ENCODE data around the gene PFDN4.
A peak's percentile ranks its signal among the peaks of the same experiment; 100 is the strongest.

Gene PFDN4

GRCh38 chr20:54203281-54203680 lies 4.6 kb upstream of the PFDN4 start:
- no peak overlapping the region for H3K4me3 ChIP-seq (ENCODE audit: low read depth, low read length)
- no peak for TF ChIP-seq CTCF (IDR thresholded peaks at IDR 0.05; ENCODE audit: borderline replicate concordance, insufficient read depth, low read depth, low read length)

- TF ChIP-seq CTCF (IDR thresholded peaks at IDR 0.05; ENCODE audit: borderline replicate concordance, insufficient read depth, low read depth, low read length), result no peak
- H3K4me3 ChIP-seq (ENCODE audit: low read depth, low read length), result no peak overlapping the region
Observed at GRCh38 chr20:54204063-54204462, 3.8 kb upstream of the PFDN4 start.

GRCh38 chr20:54204481-54204880 lies 3.4 kb upstream of the PFDN4 start:
- H3K4me3 ChIP-seq (ENCODE audit: low read depth, low read length), result no peak overlapping the region
- TF ChIP-seq CTCF (IDR thresholded peaks at IDR 0.05; ENCODE audit: borderline replicate concordance, insufficient read depth, low read depth, low read length), result no peak

- no peak overlapping the region for H3K4me3 ChIP-seq (ENCODE audit: low read depth, low read length)
- TF ChIP-seq CTCF (IDR thresholded peaks at IDR 0.05; ENCODE audit: borderline replicate concordance, insufficient read depth, low read depth, low read length), result no peak
Observed at GRCh38 chr20:54205450-54205849, 2.4 kb upstream of the PFDN4 start.

GRCh38 chr20:54207053-54207742 lies 689 bp upstream of the PFDN4 start:
- TF ChIP-seq CTCF (IDR thresholded peaks at IDR 0.05; ENCODE audit: borderline replicate concordance, insufficient read depth, low read depth, low read length), result no peak
- H3K4me3 ChIP-seq (ENCODE audit: low read depth, low read length), result no peak overlapping the region

GRCh38 chr20:54208548-54209176 lies 775 bp downstream of the PFDN4 start:
- H3K4me3 ChIP-seq (ENCODE audit: low read depth, low read length), result peak overlapping the region; percentile 79
- no peak for TF ChIP-seq CTCF (IDR thresholded peaks at IDR 0.05; ENCODE audit: borderline replicate concordance, insufficient read depth, low read depth, low read length)

- no peak overlapping the region for H3K4me3 ChIP-seq (ENCODE audit: low read depth, low read length)
- no peak for TF ChIP-seq CTCF (IDR thresholded peaks at IDR 0.05; ENCODE audit: borderline replicate concordance, insufficient read depth, low read depth, low read length)
Observed at GRCh38 chr20:54209216-54209813, 1.4 kb downstream of the PFDN4 start.

All from GM12875 (cell line).